ENCODE results near the gene JAG2.

- TF ChIP-seq ZBTB33 (IDR thresholded peaks at IDR 0.05; ENCODE audit: extremely low read depth, insufficient replicate concordance, low read length) (no peak), POLR2AphosphoS5 (IDR thresholded peaks at IDR 0.05; ENCODE audit: low read depth, low read length) (no peak), REST (IDR thresholded peaks at IDR 0.05; ENCODE audit: low read depth) (no peak), CTCF (IDR thresholded peaks at IDR 0.05 in 2 of 3, conservative IDR thresholded peaks at IDR 0.05 in 1 of 3; ENCODE audit: borderline replicate concordance in 1 of 3, insufficient read depth in 1 of 3, low read depth in 2 of 3, low read length in 2 of 3) (no peak), POLR2A (IDR thresholded peaks at IDR 0.05; ENCODE audit: borderline replicate concordance, extremely low read depth, insufficient read depth, insufficient read length) (no peak), RAD21 (IDR thresholded peaks at IDR 0.05; ENCODE audit: low read depth) (no peak), SRF (IDR thresholded peaks at IDR 0.05; ENCODE audit: low read depth) (no peak), TCF7L2 (IDR thresholded peaks at IDR 0.05; ENCODE audit: borderline replicate concordance, extremely low read depth, insufficient read depth, insufficient read length) (no peak), EGR1 (IDR thresholded peaks at IDR 0.05; ENCODE audit: low read depth) (no peak), MAX (IDR thresholded peaks at IDR 0.05) (no peak), ZFX (IDR thresholded peaks at IDR 0.05) (no peak), JUND (IDR thresholded peaks at IDR 0.05) (no peak)
These were observed 28.7 kb downstream of the JAG2 start for GRCh38 chr14:105139831-105140239.
